Thoracic aorta (tissue), 2 donors: Measurements from ENCODE around the gene SPHK1. TPM values are rescaled to one million over a fixed set of nuclear protein-coding genes. Genes with fewer than 3 reads are reported as not detected.

Experiments
- ATAC-seq: fragments of 150-250 bp; one replicate; pipeline ENCODE4 v1.8.0; 2017; ENCODE audit warnings: low read depth; ENCODE audit not compliant: insufficient number of reproducible peaks, low FRiP score
- DNase-seq: peaks from one replicate; pipeline ENCODE4 v3.0.0-alpha.2; 2020; ENCODE audit warnings: low spot score
- H3K27ac ChIP-seq, 2 donors: fragments of 200-600 bp; sonication (generic); 1 replicate in 1 of 2; 2 replicates in 1 of 2; pipeline ENCODE4 v1.5.1; 2016; ENCODE audit warnings: mild to moderate bottlenecking in 2 of 2, moderate library complexity in 2 of 2
- H3K27me3 ChIP-seq: fragments of 200-600 bp; sonication (generic); replicated peaks from 2 replicates; pipeline ENCODE4 v1.6.0; 2016; ENCODE audit warnings: mild to moderate bottlenecking; ENCODE audit not compliant: insufficient read depth
- H3K36me3 ChIP-seq: fragments of 200-600 bp; sonication (generic); one replicate; pipeline ENCODE4 v1.5.1; 2016
- H3K4me1 ChIP-seq, 2 donors: fragments of 200-600 bp; sonication (generic); 1 replicate in 1 of 2; 2 replicates in 1 of 2; pipeline versions ENCODE4 v1.5.1 to v1.6.0; 2016; ENCODE audit warnings: low read depth in 2 of 2, mild to moderate bottlenecking in 1 of 2; ENCODE audit not compliant: control insufficient read depth in 1 of 2
- H3K4me3 ChIP-seq: fragments of 200-600 bp; sonication (generic); 2 replicates; pipeline ENCODE4 v1.5.1; 2016; ENCODE audit warnings: mild to moderate bottlenecking
- H3K9me3 ChIP-seq: fragments of 200-600 bp; sonication (generic); 2 replicates; pipeline ENCODE4 v1.5.1; 2016
- total RNA-seq, 2 donors: library from RNA; depleted of rRNA; stranded (reverse); fragments of >200 nt; gene quantifications; one replicate each; pipeline versions ENCODE4 v1.1.0 to v1.2.3, GENCODE V29; 2016
- TF ChIP-seq, protein P1 (sequence below): fragments of 200-600 bp; sonication (generic); IDR thresholded peaks from one replicate; pipeline ENCODE4 v1.5.1; 2019; ENCODE audit warnings: antibody characterized with exemption

SPHK1 gene
- total RNA-seq, 2 donors from 2014 or later: 46.8 to 47.4 TPM

DNA sequence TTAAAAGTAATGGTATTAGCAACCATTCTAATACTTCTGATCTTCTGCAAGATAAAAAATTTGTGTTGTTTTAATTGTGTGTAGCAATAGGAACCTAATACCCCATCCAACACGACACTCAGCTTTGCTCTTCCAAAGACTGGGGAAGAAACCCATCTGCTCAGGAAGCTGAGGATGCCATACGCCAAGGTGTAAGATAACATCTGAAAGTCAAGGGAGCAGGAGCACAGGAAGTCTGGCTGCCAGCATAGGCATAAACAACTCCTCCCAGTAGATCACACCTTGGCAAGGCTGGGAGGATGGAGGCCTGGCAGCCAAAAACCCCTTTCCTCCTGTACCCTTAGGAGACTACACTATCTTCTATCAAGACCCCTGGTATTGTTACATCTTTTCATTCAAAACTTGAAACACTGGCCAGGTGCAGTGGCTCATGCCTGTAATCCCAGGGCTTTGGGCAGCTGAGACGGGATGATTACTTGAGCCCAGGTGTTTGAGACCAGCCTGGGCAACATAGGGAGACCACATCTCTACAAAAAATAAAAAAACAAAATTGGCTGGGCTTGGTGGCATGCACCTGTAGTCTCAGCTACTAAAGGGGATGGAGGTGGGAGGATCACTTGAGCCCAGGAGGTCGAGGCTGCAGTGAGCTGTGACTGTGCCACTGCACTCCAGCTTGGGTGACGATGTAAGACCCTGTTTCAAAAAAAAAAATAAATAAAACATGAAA lies 5.7 kb upstream of the SPHK1 start:
- TF ChIP-seq, protein P1, sequence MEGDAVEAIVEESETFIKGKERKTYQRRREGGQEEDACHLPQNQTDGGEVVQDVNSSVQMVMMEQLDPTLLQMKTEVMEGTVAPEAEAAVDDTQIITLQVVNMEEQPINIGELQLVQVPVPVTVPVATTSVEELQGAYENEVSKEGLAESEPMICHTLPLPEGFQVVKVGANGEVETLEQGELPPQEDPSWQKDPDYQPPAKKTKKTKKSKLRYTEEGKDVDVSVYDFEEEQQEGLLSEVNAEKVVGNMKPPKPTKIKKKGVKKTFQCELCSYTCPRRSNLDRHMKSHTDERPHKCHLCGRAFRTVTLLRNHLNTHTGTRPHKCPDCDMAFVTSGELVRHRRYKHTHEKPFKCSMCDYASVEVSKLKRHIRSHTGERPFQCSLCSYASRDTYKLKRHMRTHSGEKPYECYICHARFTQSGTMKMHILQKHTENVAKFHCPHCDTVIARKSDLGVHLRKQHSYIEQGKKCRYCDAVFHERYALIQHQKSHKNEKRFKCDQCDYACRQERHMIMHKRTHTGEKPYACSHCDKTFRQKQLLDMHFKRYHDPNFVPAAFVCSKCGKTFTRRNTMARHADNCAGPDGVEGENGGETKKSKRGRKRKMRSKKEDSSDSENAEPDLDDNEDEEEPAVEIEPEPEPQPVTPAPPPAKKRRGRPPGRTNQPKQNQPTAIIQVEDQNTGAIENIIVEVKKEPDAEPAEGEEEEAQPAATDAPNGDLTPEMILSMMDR: no peak
- Histone ChIP-seq H3K9me3 (no peaks in the 10 kb centered on the region), H3K4me1 (peaks cover 0 to 16% of the 10 kb centered on the region in 2 donors), H3K4me3 (no peak overlapping the region), H3K27ac (no peak overlapping the region), H3K27me3 (no peaks in the 10 kb centered on the region), H3K36me3 (no peaks in the 10 kb centered on the region)
- DNase-seq (no peak), ATAC-seq (no peak)

GRCh38 chr17:76379275-76379641 lies 5.2 kb upstream of the SPHK1 start:
- Histone ChIP-seq H3K27me3 (no peaks in the 10 kb centered on the region), H3K4me1 (peaks cover 0 to 18% of the 10 kb centered on the region in 2 donors), H3K9me3 (no peaks in the 10 kb centered on the region), H3K36me3 (no peaks in the 10 kb centered on the region), H3K27ac (no peak overlapping the region), H3K4me3 (no peak overlapping the region)
- TF ChIP-seq, protein P1: no peak
- DNase-seq (no peak), ATAC-seq (no peak)

- Histone ChIP-seq H3K36me3 (no peaks in the 10 kb centered on the region), H3K9me3 (no peaks in the 10 kb centered on the region), H3K27me3 (no peaks in the 10 kb centered on the region), H3K4me1 (peaks cover 0 to 20% of the 10 kb centered on the region in 2 donors), H3K4me3 (no peak overlapping the region), H3K27ac (no peak overlapping the region)
- no peak for DNase-seq
- TF ChIP-seq, protein P1: no peak
- ATAC-seq: no peak
Observed at GRCh38 chr17:76379646-76380376, 4.6 kb upstream of the SPHK1 start.

DNA sequence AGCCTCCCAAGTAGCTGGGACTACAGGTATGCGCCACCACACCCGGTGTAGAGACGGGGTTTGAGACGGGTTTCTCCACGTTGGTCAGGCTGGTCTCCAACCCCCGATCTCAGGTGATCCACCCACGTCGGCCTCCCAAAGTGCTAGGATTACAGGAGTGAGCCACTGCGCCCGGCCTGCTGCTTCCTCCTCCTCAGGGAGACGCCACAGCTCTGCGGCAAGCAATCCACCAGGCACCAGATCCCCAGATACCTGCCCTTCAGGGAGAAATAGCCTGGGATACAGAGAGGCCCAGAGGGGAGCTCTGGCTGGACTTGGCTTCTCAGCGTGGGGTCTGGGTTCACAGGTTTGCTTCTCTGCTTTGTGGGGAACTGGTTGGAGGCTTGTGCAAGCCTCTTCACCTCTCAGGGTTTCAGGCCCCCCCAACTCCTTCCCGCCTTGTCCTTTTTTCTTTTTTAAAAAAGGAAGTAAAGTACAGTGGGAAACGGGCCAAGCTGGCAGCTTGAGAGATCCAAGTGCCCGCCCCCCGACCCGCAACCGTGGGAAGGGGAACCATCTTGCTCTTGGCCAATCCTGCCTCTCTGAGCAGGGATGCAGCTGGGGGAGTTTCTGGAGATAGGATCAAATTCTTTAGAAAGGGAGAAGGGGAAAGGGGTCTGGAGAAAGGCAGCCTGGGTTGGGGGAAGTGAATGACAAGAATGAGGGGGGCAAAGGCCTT lies 2.6 kb upstream of the SPHK1 start:
- DNase-seq (no peak), ATAC-seq (no peak)
- H3K27ac ChIP-seq: peak overlapping the region in 1 of 2 donors; percentile 89
- peak overlapping the region; percentile 80 for H3K4me3 ChIP-seq
- H3K4me1 ChIP-seq: peaks cover 13 to 37% of the 10 kb centered on the region in 2 donors
- TF ChIP-seq, protein P1: no peak
- no peaks in the 10 kb centered on the region for H3K36me3 ChIP-seq
- H3K27me3 ChIP-seq: no peaks in the 10 kb centered on the region
- no peaks in the 10 kb centered on the region for H3K9me3 ChIP-seq

DNA sequence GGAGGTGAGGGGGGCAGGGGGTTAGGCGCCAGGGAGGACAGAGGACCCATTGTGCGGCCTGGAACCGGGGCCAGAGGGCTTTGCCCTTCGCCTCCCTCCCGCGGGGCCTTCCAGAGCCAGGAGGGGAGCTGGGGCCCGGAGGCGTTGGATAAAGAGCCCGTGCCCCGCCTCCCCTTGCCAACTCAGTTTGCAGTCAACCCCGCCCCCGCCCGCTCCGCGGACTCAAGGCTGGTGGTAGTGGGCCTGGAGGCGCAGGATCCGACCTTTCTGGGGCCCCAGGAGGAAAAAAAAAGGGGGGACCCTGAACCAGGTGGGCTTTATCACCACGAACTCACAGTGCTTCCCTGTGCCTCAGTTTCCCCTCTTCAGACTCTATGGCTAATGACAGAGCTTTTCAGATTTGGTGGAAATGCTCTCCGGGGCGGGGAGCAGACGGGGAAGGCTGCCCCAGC lies 2.0 kb upstream of the SPHK1 start:
- no peaks in the 10 kb centered on the region for H3K9me3 ChIP-seq
- peaks cover 13 to 37% of the 10 kb centered on the region in 2 donors for H3K4me1 ChIP-seq
- H3K36me3 ChIP-seq: no peaks in the 10 kb centered on the region
- DNase-seq: no peak
- H3K4me3 ChIP-seq: peak overlapping the region; percentile 80
- no peak for ATAC-seq
- TF ChIP-seq, protein P1: no peak
- H3K27ac ChIP-seq: peak overlapping the region in 1 of 2 donors; percentile 89
- H3K27me3 ChIP-seq: no peaks in the 10 kb centered on the region
